Keratinocyte (primary cell): ENCODE results near the gene PTPRD. TPM values are rescaled to one million over a fixed set of nuclear protein-coding genes. Genes with fewer than 3 reads are reported as not detected.

Source experiments
- DNase-seq: peaks from one replicate; pipeline ENCODE4 v3.0.0-alpha.2; 2011; ENCODE audit warnings: low read depth, missing footprints, low spot score
- FAIRE-seq: peaks from 2 replicates; lab custom pipeline; 2011; peaks lifted over from hg19 to GRCh38; lab: Jason Lieb, UNC
- H2AFZ ChIP-seq: 2 replicates; pipeline ENCODE4 v1.6.0; 2012; ENCODE audit warnings: low read length, control low read depth, inconsistent platforms; ENCODE audit not compliant: control insufficient read depth
- H3K27ac ChIP-seq: 2 replicates; pipeline ENCODE4 v1.5.1; 2011; ENCODE audit warnings: low read length; ENCODE audit not compliant: control insufficient read depth, insufficient read depth
- H3K27me3 ChIP-seq: 3 replicates; pipeline ENCODE4 v1.6.0; 2011; ENCODE audit warnings: low read length; ENCODE audit not compliant: control insufficient read depth, insufficient read depth; ENCODE audit errors: extremely low read depth
- H3K36me3 ChIP-seq, 2 experiments: 2 replicates in 1 of 2; 3 replicates in 1 of 2; pipeline ENCODE4 v1.5.1; 2011; ENCODE audit warnings: low read length in 2 of 2, mild to moderate bottlenecking in 1 of 2; ENCODE audit not compliant: control insufficient read depth in 2 of 2, insufficient read depth in 2 of 2; ENCODE audit errors: extremely low read depth in 1 of 2
- H3K4me1 ChIP-seq: 3 replicates; pipeline ENCODE4 v1.5.1; 2011; ENCODE audit warnings: low read length; ENCODE audit not compliant: control insufficient read depth, insufficient read depth; ENCODE audit errors: extremely low read depth
- H3K4me2 ChIP-seq: 3 replicates; pipeline ENCODE4 v1.6.0; 2011; ENCODE audit warnings: low read depth, low read length; ENCODE audit not compliant: control insufficient read depth, insufficient read depth; ENCODE audit errors: extremely low read depth
- H3K4me3 ChIP-seq, 3 experiments: fragments of 200-600 bp in 1 of 3; sonication (generic) in 1 of 3; 2 replicates in 2 of 3; 3 replicates in 1 of 3; pipeline ENCODE4 v1.5.1; 2011 to 2016; ENCODE audit warnings: low read length in 3 of 3, mild to moderate bottlenecking in 3 of 3, control low read depth in 2 of 3, inconsistent platforms in 1 of 3, low read depth in 1 of 3, mixed read lengths in 1 of 3, mixed run types in 1 of 3, moderate library complexity in 1 of 3; ENCODE audit not compliant: control insufficient read depth in 2 of 3, insufficient read depth in 2 of 3; ENCODE audit errors: extremely low read depth in 1 of 3
- H3K79me2 ChIP-seq: 2 replicates; pipeline ENCODE4 v1.6.0; 2012; ENCODE audit warnings: low read length; ENCODE audit not compliant: control insufficient read depth, insufficient read depth
- H3K9ac ChIP-seq: 3 replicates; pipeline ENCODE4 v1.6.0; 2011; ENCODE audit warnings: low read length; ENCODE audit not compliant: control insufficient read depth, insufficient read depth; ENCODE audit errors: extremely low read depth
- H3K9me1 ChIP-seq: 3 replicates; pipeline ENCODE4 v1.6.0; 2011; ENCODE audit warnings: low read length; ENCODE audit not compliant: control insufficient read depth, insufficient read depth; ENCODE audit errors: extremely low read depth
- H3K9me3 ChIP-seq: 2 replicates; pipeline ENCODE4 v1.5.1; 2012; ENCODE audit warnings: low read depth, low read length; ENCODE audit not compliant: control insufficient read depth
- H4K20me1 ChIP-seq: 3 replicates; pipeline ENCODE4 v1.6.0; 2011; ENCODE audit warnings: low read length; ENCODE audit not compliant: control insufficient read depth, insufficient read depth; ENCODE audit errors: extremely low read depth
- CTCF ChIP-seq, 3 experiments: IDR thresholded peaks in 1 of 3; conservative IDR thresholded peaks in 1 of 3; optimal IDR thresholded peaks in 1 of 3; 2 replicates in 2 of 3; 3 replicates in 1 of 3; pipeline versions ENCODE3 to v1.5.1; 2011; ENCODE audit warnings: low read length in 3 of 3, mild to moderate bottlenecking in 3 of 3, moderate library complexity in 2 of 3, control low read depth in 1 of 3, inconsistent platforms in 1 of 3; ENCODE audit not compliant: insufficient read depth in 2 of 3; ENCODE audit errors: extremely low read depth in 1 of 3
- EZH2 ChIP-seq: IDR thresholded peaks from one replicate; pipeline ENCODE4 v1.6.1; 2012; ENCODE audit warnings: inconsistent platforms, mild to moderate bottlenecking, low read length, moderate library complexity
- dilution Hi-C: fragments of 300-500 bp; cut with MboI; formaldehyde crosslinking; loops from one replicate; pipeline ENCODE4 v1.7.0; 2020; ENCODE audit warnings: low sequenced_read_pairs; ENCODE audit not compliant: extremely low pct_ligation_motif_present
- polyA plus RNA-seq, 5 experiments: library from polyadenylated mRNA; depleted of rRNA in 3 of 5; stranded (reverse) in 3 of 5; stranded (forward) in 1 of 5; unstranded in 1 of 5; fragments of >200 nt; gene quantifications; 1 replicate in 1 of 5; 2 replicates in 3 of 5; 3 replicates in 1 of 5; pipeline versions ENCODE4 v1.2.1 to v1.2.3, GENCODE V29; 2011 to 2012; ENCODE audit warnings: missing spikeins in 2 of 5, low read depth in 1 of 5, low replicate concordance in 1 of 5

Gene PTPRD
- polyA plus RNA-seq, 1 donor (not counting 4 experiments of a cell fraction or from before 2014, with no cell fraction given) = 0.10 TPM

DNA sequence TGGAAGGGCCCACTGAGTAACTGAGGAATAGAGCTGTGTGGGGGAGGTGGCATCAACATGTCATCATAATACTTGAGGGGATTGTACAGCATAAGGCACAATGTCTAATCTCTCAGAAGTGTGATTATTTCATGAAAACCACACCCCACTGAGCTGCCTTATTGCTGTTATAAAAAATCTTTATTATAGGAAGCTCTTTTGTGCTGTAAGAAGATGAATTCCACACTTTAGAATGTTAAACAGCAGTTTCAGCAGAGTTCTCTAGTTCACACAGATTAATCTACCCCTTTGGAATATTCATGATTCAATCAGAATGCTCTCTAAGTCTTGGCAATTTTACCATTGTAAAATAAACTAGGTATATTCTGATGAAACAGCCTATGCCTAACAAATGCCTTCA, 1389.6 kb downstream of the PTPRD start:
- Histone ChIP-seq H3K4me2 (no peak overlapping the region), H4K20me1 (no peaks in the 10 kb centered on the region), H2AFZ (no peak overlapping the region), H3K4me3 (no peak overlapping the region), H3K9me3 (no peaks in the 10 kb centered on the region), H3K9ac (no peak overlapping the region), H3K27me3 (no peaks in the 10 kb centered on the region), H3K27ac (no peak overlapping the region), H3K36me3 (no peaks in the 10 kb centered on the region), H3K9me1 (no peaks in the 10 kb centered on the region), H3K79me2 (no peaks in the 10 kb centered on the region), H3K4me1 (no peaks in the 10 kb centered on the region)
- FAIRE-seq = no peak
- dilution Hi-C loops = no loop called here
- no peak for DNase-seq
- TF ChIP-seq EZH2 (no peak), CTCF (optimal IDR thresholded peaks at IDR 0.05 in 1 of 3, IDR thresholded peaks at IDR 0.05 in 1 of 3, conservative IDR thresholded peaks at IDR 0.05 in 1 of 3; ENCODE audit: extremely low read depth in 1 of 3, insufficient read depth in 2 of 3, low read length in 3 of 3) (no peak)

DNA sequence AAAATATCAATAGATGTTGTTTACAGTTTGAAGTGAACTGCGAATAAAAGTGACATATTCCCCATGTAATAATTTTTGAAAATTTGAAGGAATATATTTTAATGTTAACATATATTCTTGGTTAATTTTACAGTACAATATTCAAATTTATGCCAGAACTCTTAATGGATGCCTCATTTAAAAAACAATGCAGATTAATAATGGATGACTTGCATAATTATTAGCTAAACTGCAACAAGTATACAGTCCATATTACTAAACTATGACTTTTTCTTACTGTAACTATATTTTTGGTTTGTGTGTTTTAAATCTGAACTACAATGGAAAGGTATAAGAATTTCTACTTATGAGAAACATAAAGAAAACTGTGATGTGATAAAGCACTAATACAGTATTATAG, 1390.1 kb downstream of the PTPRD start:
- no peaks in the 10 kb centered on the region for H3K9me1 ChIP-seq
- H3K27ac ChIP-seq = no peak overlapping the region
- FAIRE-seq = no peak
- no peaks in the 10 kb centered on the region for H3K27me3 ChIP-seq
- no peaks in the 10 kb centered on the region for H3K9me3 ChIP-seq
- H3K4me1 ChIP-seq = no peaks in the 10 kb centered on the region
- dilution Hi-C loops = no loop called here
- DNase-seq = no peak
- no peak for TF ChIP-seq CTCF (optimal IDR thresholded peaks at IDR 0.05 in 1 of 3, IDR thresholded peaks at IDR 0.05 in 1 of 3, conservative IDR thresholded peaks at IDR 0.05 in 1 of 3; ENCODE audit: extremely low read depth in 1 of 3, insufficient read depth in 2 of 3, low read length in 3 of 3)
- H3K9ac ChIP-seq = no peak overlapping the region
- H3K4me3 ChIP-seq = no peak overlapping the region
- no peaks in the 10 kb centered on the region for H3K79me2 ChIP-seq
- no peaks in the 10 kb centered on the region for H4K20me1 ChIP-seq
- H3K36me3 ChIP-seq = no peaks in the 10 kb centered on the region
- no peak overlapping the region for H3K4me2 ChIP-seq
- H2AFZ ChIP-seq = no peak overlapping the region
